GM12874 (cell line): ENCODE data around the gene CD8B.

ENCODE experiments used
- TF ChIP-seq, protein P1 (sequence below): IDR thresholded peaks from 2 replicates; pipeline ENCODE4 v1.5.1; 2011; ENCODE audit warnings: low read depth, mild to moderate bottlenecking, control low read depth, low read length, moderate library complexity; ENCODE audit not compliant: insufficient read depth

Gene CD8B

DNA sequence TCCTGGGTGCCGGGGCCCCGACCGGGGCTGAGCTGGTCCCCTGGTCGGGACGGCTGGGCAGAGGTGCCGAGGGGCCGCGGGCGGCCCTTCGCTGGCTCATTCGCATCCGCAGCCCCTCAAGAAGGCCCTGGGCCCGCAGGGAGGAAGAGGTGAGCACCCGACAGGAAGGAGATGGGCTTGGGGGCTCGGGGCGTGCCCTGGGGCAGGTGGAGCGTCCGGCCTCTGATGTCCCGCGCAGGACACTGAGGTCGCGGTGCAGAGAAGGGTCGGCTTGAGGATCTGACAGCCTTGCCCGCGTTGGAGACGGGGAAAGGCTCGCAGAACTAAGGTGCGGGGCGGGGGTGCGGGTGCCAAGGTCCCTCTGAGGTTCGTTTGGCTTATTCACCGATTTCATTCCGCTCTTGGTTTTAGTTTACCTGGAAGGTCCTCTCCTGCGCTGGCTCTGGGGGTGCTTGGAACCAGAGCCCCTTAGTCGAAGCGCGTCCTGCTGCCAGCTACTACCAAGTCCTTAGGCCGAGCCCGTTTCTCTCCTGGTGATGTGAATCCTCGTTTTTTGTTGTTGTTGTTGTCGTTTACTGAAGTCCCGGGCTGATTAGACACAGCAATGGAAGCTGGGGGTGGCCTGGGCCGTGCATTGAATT is 52.1 kb downstream of the CD8B start:
- TF ChIP-seq, protein P1, sequence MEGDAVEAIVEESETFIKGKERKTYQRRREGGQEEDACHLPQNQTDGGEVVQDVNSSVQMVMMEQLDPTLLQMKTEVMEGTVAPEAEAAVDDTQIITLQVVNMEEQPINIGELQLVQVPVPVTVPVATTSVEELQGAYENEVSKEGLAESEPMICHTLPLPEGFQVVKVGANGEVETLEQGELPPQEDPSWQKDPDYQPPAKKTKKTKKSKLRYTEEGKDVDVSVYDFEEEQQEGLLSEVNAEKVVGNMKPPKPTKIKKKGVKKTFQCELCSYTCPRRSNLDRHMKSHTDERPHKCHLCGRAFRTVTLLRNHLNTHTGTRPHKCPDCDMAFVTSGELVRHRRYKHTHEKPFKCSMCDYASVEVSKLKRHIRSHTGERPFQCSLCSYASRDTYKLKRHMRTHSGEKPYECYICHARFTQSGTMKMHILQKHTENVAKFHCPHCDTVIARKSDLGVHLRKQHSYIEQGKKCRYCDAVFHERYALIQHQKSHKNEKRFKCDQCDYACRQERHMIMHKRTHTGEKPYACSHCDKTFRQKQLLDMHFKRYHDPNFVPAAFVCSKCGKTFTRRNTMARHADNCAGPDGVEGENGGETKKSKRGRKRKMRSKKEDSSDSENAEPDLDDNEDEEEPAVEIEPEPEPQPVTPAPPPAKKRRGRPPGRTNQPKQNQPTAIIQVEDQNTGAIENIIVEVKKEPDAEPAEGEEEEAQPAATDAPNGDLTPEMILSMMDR, result no peak

DNA sequence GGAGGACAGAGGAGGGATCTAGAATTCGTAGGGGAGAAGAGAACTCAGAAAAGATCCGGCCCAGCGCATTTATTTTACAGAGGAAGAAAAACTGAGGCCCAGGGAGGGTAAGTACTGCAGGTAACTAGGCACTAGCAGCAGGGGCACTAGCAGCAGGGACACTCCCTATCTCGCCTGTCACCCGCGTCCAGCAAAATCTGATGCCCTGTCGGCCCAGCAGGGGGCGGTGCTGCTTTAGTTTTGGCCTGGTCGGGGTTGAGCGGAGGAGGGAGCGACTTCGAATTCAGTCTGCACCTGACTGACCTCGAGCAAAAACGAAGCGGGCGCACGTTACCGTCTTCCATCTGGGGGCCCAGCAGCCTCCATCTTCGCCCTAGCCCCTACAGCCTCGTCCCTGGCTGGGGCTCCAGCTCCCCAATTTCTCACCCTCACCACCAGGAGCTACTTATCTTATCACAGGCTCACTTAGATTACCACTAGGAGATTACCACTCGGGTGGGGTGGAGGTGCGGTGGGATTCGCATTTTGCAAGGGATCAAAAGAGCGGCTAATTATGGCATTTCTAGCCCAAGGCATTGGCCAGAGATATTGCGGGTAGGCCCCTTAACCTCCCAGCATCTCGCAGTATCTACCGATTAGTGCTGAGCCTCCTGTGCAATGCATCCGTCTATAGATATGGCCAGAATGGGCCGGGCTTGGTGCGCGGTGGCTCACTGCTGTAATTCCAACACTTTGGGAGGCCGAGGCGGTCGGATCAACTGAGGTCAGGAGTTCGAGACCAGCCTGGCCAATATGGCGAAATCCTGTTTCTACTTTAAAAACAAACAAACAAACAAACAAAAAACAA is 53.1 kb downstream of the CD8B start:
- TF ChIP-seq, protein P1, result peak; percentile 92

DNA sequence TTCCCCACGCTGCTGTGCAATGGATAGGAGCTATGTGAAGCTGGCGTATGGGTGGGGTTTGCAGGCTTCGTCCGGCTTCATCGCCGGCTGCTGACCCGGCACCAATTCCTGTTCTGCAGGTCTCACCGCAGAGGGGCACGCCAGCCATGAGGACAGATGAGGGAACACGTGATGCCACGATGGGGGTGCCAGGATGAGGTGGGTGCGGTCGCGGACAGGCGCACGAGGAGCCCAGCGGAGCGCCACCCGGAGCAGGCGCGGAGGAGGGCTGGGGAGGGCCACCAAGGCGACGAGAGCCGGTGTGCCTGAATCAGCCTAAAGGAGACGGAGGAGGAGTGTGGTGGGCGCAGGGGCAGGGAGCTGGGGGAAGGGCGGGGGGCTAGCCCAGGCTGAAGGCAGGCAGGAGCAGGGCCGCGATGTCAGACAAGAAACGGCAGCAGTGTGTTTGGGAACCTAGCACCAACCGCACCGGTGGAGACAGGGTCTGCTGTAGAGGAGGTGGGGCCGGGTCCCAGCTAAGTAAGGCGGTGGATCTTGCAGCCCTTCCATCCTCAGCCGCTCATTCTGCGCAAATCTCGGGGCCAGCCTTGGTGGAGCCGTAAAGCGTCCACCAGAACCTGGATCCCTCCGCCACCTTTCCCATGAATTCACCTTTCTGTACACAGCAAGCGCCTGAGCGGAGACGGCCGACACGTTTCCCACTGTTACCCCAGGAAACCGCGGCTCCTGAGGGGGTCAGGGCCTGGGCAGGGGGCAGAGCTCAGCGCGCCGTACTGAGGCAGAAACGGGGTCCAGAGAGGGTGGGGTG is 54.0 kb downstream of the CD8B start:
- TF ChIP-seq, protein P1, result no peak

DNA sequence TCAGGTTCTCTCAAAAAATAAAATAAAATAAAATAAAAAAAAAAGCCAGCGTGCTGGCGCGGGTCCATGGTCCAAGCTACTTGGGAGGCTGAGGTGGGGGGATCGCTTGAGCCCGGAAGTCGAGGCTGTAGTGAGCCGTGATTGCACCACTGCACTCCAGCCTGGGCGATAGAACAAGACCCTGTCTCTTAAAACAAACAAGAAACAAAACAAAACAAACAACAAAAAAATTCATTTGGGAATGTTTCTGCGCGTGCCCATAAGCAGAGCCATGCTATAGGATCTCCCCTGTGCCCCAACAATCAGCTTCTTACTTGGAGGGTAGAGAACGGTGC is 54.6 kb downstream of the CD8B start:
- TF ChIP-seq, protein P1, result no peak

DNA sequence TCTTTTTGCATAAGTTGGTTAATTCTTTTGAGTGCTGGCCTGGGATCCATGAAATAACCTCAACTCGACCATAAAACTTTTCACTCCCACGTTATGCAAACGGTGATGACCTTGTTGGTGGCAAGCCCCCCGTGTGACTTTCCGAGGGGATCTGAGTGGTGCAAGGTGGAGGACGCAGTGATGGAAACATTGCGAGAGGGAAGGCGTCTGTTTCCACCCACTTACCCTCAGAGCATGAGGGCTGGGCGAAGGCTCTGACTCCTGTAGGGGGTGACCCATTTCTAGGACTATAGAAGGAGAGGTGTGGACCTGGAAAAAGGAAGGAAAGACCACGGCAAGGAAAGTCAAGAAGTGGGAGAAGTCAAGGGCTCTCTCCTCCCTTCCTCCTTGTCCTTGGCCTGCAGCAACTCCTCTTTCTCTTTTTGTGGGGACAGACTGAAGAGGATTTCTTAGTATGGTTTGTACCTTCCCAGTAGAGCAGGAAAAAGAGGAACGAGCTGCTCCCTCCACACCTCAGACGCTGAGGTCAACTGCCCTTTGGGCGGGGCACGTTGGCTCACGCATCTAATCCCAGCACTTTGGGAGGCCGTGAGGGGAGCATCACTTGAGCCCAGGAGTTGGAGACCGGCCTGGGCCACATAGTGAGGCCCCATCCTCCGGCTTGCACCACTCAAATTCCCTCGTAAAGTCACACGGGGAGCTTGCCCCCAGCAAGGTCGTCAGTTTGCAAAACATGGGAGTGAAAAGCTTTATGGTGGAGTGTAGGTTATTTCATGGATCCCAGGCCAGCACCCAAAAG is 55.4 kb downstream of the CD8B start:
- TF ChIP-seq, protein P1, result no peak

DNA sequence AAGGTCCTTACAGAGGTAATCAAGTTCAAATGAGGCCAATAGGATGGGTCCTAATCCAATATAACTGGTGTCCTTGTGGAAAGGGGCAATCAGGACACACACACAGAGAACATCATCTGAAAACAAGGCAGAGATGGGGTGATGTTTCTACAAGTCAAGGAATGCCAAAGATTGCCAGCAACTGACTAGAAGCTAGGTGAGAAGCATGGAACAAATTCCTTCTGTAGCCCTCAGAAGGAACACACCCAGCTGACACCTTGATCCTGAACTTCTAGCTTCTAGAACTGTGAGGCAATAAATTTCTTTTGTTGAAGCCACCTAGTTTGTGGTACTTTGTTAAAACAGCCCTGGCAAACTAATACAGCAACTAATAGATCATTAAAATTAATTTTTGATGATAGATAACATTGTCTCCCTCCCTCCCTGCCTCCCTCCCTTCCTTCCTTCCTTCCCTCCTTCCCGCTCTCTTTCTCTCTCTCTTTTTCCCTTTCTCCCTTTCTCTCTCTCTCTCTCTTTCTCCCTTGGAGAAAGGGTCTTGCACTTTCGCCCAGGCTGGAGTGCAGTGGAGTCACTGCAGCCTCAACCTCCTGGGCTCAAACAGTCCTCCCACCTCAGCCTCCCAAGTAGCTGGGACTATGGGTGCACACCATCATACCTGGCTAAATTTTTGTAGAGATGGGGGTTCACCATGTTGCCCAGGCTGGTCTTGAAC is 60.7 kb downstream of the CD8B start:
- TF ChIP-seq, protein P1, result no peak
